NB4 (cell line): ENCODE data around the gene EGFLAM.

ENCODE experiments used
- MYC ChIP-seq: IDR thresholded peaks from 2 replicates; pipeline ENCODE4 v1.6.1; 2011; ENCODE audit warnings: low read depth, low read length
- POLR2A ChIP-seq: IDR thresholded peaks from 2 replicates; pipeline ENCODE4 v1.6.1; 2011; ENCODE audit warnings: mild to moderate bottlenecking; ENCODE audit not compliant: insufficient read length; ENCODE audit errors: extremely low read depth
- TF ChIP-seq, protein P1 (sequence below): IDR thresholded peaks from one replicate; pipeline ENCODE4 v1.5.1; 2012; ENCODE audit warnings: low read depth, low read length

- TF ChIP-seq, protein P1, sequence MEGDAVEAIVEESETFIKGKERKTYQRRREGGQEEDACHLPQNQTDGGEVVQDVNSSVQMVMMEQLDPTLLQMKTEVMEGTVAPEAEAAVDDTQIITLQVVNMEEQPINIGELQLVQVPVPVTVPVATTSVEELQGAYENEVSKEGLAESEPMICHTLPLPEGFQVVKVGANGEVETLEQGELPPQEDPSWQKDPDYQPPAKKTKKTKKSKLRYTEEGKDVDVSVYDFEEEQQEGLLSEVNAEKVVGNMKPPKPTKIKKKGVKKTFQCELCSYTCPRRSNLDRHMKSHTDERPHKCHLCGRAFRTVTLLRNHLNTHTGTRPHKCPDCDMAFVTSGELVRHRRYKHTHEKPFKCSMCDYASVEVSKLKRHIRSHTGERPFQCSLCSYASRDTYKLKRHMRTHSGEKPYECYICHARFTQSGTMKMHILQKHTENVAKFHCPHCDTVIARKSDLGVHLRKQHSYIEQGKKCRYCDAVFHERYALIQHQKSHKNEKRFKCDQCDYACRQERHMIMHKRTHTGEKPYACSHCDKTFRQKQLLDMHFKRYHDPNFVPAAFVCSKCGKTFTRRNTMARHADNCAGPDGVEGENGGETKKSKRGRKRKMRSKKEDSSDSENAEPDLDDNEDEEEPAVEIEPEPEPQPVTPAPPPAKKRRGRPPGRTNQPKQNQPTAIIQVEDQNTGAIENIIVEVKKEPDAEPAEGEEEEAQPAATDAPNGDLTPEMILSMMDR, result no peak
- TF ChIP-seq POLR2A (no peak), MYC (no peak)
These were observed 126.0 kb downstream of the EGFLAM start for GRCh38 chr5:38384396-38384795.
